ENCODE data around the gene NAB2. TPM values are rescaled to one million over a fixed set of nuclear protein-coding genes. Genes with fewer than 3 reads are reported as not detected.

NAB2 gene
- total and polyA plus RNA-seq, 2 of the 8 experiments (the other 6 are each of a cell fraction or from before 2014, with no cell fraction given): 20.9 to 23.5 TPM

DNA sequence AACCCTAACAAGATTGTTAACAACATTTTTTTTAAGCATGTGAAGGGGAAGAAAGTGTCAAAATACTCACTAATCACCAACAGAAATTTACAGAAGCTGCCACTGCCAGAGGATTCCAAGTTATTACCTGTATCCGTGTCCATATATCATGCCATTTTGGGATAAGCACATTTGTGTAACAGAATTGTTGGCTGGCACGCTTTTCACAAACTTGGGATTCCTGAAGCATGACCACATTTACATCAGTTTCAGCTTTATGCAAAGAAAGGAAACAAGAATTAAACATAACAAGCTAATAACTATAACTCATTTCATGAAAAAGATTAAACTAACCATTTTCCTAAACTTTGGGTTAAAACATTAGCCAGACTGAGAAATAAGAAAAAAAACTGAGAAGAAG is 16.3 kb upstream of the NAB2 start:
- DNase-seq (ENCODE audit: low read depth in 1 of 2, low spot score in 2 of 2) (no peak), FAIRE-seq (no peak)
- Histone ChIP-seq H3K27me3 (replicated peaks in 1 of 4; ENCODE audit: control insufficient read depth in 3 of 4, extremely low read depth in 1 of 4, insufficient read depth in 3 of 4, low read length in 3 of 4) (no peaks in the 10 kb centered on the region), H4K5ac (ENCODE audit: insufficient read length, low read depth, low read length) (no peak overlapping the region), H2BK12ac (ENCODE audit: low read depth, low read length) (no peak overlapping the region), H2AK5ac (ENCODE audit: low read depth, low read length) (no peak overlapping the region), H3K23me2 (ENCODE audit: low read depth, low read length) (no peaks in the 10 kb centered on the region; the same call in 1 of the 2 replicates), H3K4me2 (ENCODE audit: insufficient read depth in 1 of 2, low read depth in 2 of 2, low read length in 2 of 2) (no peak overlapping the region), H3K4me3 (ENCODE audit: extremely low read depth in 1 of 4, insufficient read depth in 2 of 4, low read depth in 3 of 4, low read length in 4 of 4) (no peak overlapping the region), H2BK15ac (ENCODE audit: low read length) (no peak overlapping the region), H2AFZ (ENCODE audit: low read length) (no peak overlapping the region), H4K20me1 (replicated peaks in 1 of 2; ENCODE audit: control insufficient read depth in 1 of 2, insufficient read depth in 2 of 2, low read length in 2 of 2) (no peaks in the 10 kb centered on the region), H3K14ac (ENCODE audit: insufficient read length) (no peak overlapping the region), H3K23ac (ENCODE audit: insufficient read length) (no peak overlapping the region), H3K9ac (replicated peaks in 1 of 4; ENCODE audit: extremely low read depth in 1 of 4, low read depth in 3 of 4, low read length in 3 of 4) (no peak overlapping the region), H3K27ac (ENCODE audit: low read depth, low read length) (no peak overlapping the region), H3K4me1 (replicated peaks in 1 of 4; ENCODE audit: control insufficient read depth in 3 of 4, insufficient read depth in 4 of 4, low read length in 3 of 4) (no peaks in the 10 kb centered on the region), H3K79me1 (ENCODE audit: low read depth, low read length) (no peaks in the 10 kb centered on the region), H3K56ac (replicated peaks; ENCODE audit: insufficient read length, low read depth, low read length) (no peak overlapping the region), H3K36me3 (ENCODE audit: control insufficient read depth in 2 of 4, insufficient read depth in 4 of 4, low read length in 3 of 4) (peaks cover 11 to 47% (median 31%) of the 10 kb centered on the region in 4 experiments; a peak in 7 of 8 replicates), H3K4ac (replicated peaks; ENCODE audit: insufficient read length, low read depth, low read length) (no peak overlapping the region), H3K18ac (ENCODE audit: extremely low read depth, low read length) (no peak overlapping the region), H2BK120ac (replicated peaks; ENCODE audit: low read depth, low read length) (no peak overlapping the region), H4K91ac (replicated peaks; ENCODE audit: insufficient read length, low read length) (no peak overlapping the region), H4K8ac (ENCODE audit: extremely low read depth, insufficient read depth, low read length) (no peak overlapping the region), H3K79me2 (ENCODE audit: control insufficient read depth in 1 of 2, insufficient read depth in 2 of 2, low read length in 2 of 2) (peaks cover 0 to 13% of the 10 kb centered on the region in 2 experiments; a peak in 2 of 4 replicates), H3K9me3 (ENCODE audit: insufficient read depth in 2 of 2, low read depth in 1 of 2, low read length in 1 of 2) (no peaks in the 10 kb centered on the region), H2BK20ac (ENCODE audit: low read length) (no peak overlapping the region), H2BK5ac (ENCODE audit: low read depth, low read length) (no peak overlapping the region)
- 95% methylated on average over 2 of the region's 2 CpGs; no CpG with 5 or more reads in 1 of the 2 experiments for WGBS, 2 experiments (ENCODE audit: extremely low coverage in 1 of 2, insufficient coverage in 1 of 2, insufficient read length in 1 of 2, insufficient replicate concordance in 2 of 2, low coverage in 1 of 2, low lambda C conversion rate in 2 of 2, missing lambda C conversion rate in 1 of 2)
- TF ChIP-seq RNF2 (IDR thresholded peaks at IDR 0.05; ENCODE audit: borderline replicate concordance, low read depth, low read length, missing control alignments, poor library complexity, severe bottlenecking) (no peak), EGR1 (IDR thresholded peaks at IDR 0.05; ENCODE audit: borderline replicate concordance, low read depth, low read length) (no peak), BACH1 (IDR thresholded peaks at IDR 0.05; ENCODE audit: low read length) (no peak), HDAC6 (IDR thresholded peaks at IDR 0.05; ENCODE audit: low read depth, low read length) (no peak), KDM4A (IDR thresholded peaks at IDR 0.05; ENCODE audit: low read depth, low read length, severe bottlenecking) (no peak), HDAC2 (IDR thresholded peaks at IDR 0.05; ENCODE audit: borderline replicate concordance in 1 of 2, low read depth in 2 of 2, low read length in 2 of 2) (no peak), RBBP5 (IDR thresholded peaks at IDR 0.05; ENCODE audit: borderline replicate concordance, low read depth, low read length) (no peak), POLR2AphosphoS5 (IDR thresholded peaks at IDR 0.05; ENCODE audit: low read depth, low read length) (no peak), CHD1 (IDR thresholded peaks at IDR 0.05; ENCODE audit: low read depth, low read length) (no peak), SIX5 (IDR thresholded peaks at IDR 0.05; ENCODE audit: low read depth, low read length) (no peak)
- TF ChIP-seq, protein P1, sequence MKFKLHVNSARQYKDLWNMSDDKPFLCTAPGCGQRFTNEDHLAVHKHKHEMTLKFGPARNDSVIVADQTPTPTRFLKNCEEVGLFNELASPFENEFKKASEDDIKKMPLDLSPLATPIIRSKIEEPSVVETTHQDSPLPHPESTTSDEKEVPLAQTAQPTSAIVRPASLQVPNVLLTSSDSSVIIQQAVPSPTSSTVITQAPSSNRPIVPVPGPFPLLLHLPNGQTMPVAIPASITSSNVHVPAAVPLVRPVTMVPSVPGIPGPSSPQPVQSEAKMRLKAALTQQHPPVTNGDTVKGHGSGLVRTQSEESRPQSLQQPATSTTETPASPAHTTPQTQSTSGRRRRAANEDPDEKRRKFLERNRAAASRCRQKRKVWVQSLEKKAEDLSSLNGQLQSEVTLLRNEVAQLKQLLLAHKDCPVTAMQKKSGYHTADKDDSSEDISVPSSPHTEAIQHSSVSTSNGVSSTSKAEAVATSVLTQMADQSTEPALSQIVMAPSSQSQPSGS (IDR thresholded peaks at IDR 0.05; ENCODE audit: low read length): no peak
- ChIA-PET POLR2A (ENCODE audit: partially characterized antibody) (interaction anchor here (0.9 kb wide), 2 partner anchors 14 to 40 kb away, joined by 3 to 5 read pairs; no protein-coding TSS in a partner anchor), CTCF (ENCODE audit: partially characterized antibody) (interaction anchor here (0.6 to 7.7 kb wide), 12 partner anchors 10 to 1035 kb away, joined by 3 to 225 read pairs (median 6); partner anchors contain the start of genes NAB2 and STAT6)
